Psoas muscle (tissue), 8 donors: ENCODE data around the gene PKNOX2. TPM values are rescaled to one million over a fixed set of nuclear protein-coding genes. Genes with fewer than 3 reads are reported as not detected.

ENCODE experiments used
- ATAC-seq, 4 donors: fragments of 200-7000 bp; cut with Tn5 transposase; one replicate each; pipeline ENCODE4 v1.9.1; 2020; ENCODE audit warnings: moderate library complexity in 3 of 4, mild to moderate bottlenecking in 2 of 4
- DNase-seq, 2 donors: peaks; one replicate each; pipeline ENCODE4 v3.0.0-alpha.2; 2020
- H3K27ac ChIP-seq: fragments of 200-600 bp; one replicate; pipeline ENCODE4 v1.8.0; 2022
- H3K27me3 ChIP-seq, 3 donors: fragments of 200-600 bp in 1 of 3; one replicate each; pipeline versions ENCODE4 v1.6.1 to v1.8.0; 2013 to 2022; ENCODE audit warnings: low read length in 2 of 3, mild to moderate bottlenecking in 2 of 3, moderate library complexity in 1 of 3; ENCODE audit not compliant: insufficient read depth in 3 of 3
- H3K36me3 ChIP-seq, 2 donors: fragments of 200-600 bp in 1 of 2; one replicate each; pipeline versions ENCODE4 v1.6.1 to v1.8.0; 2013 to 2022; ENCODE audit warnings: low read depth in 1 of 2, mild to moderate bottlenecking in 1 of 2, moderate library complexity in 1 of 2; ENCODE audit not compliant: insufficient read depth in 1 of 2
- H3K4me1 ChIP-seq: fragments of 200-600 bp; one replicate; pipeline ENCODE4 v1.8.0; 2022
- H3K4me3 ChIP-seq: fragments of 200-600 bp; one replicate; pipeline ENCODE4 v1.8.0; 2022; ENCODE audit warnings: mild to moderate bottlenecking
- H3K9me3 ChIP-seq: fragments of 200-600 bp; one replicate; pipeline ENCODE4 v1.8.0; 2022
- whole genome bisulfite sequencing, 3 donors: extraction: QIAGEN DNeasy Blood & Tissue Kit; methylation state at CpG; one replicate each; pipeline versions ENCODE4 v1.1.6 to v1.1.7; 2013; 5-methylcytosine and 5-hydroxymethylcytosine counted together
- intact Hi-C, 2 donors: fragments of 100-400 bp; cut with DNase I; formaldehyde crosslinking; loops; one replicate each; pipeline versions ENCODE4 v1.11.0 to v1.14.2; 2022
- polyA plus RNA-seq, 3 donors: library from polyadenylated mRNA; stranded (reverse); fragments of 200-250 nt; gene quantifications; one replicate each; pipeline ENCODE4 v1.2.3, GENCODE V29; 2013
- total RNA-seq, 4 donors: library from RNA; stranded (reverse); fragmentation: NEBNext Ultra II Directional in 2 of 4; extraction: Animal tissue kit (Norgen Biotek cat#: 25700) in 2 of 4; gene quantifications; one replicate each; pipeline versions ENCODE4 v1.2.1 to v1.2.4, GENCODE V29; 2021 to 2023
- TF ChIP-seq, protein P1 (sequence below): fragments of 200-600 bp; IDR thresholded peaks from one replicate; pipeline ENCODE4 v1.8.0; 2022; ENCODE audit warnings: antibody characterized with exemption
- donor health status: healthy with polysubstance abuse.
- donor health status: DM: no; HTN: no; CAD: no; lungs with moderate emphysema.
- donor health status: Bipolar disorder and iron deficiency.
- donor health status: healthy.
- donor health status: DM: yes; HTN: yes; CAD: no.
- donor health status: DM: no; HTN: no; CAD: no.
- donor health status: DM: no; HTN: no; CAD: no.
- donor health status: DM: yes; HTN: yes; CAD: no.

PKNOX2 gene
- total and polyA plus RNA-seq, 7 donors = 1.8 to 30.5 (median 14.5) TPM

DNA sequence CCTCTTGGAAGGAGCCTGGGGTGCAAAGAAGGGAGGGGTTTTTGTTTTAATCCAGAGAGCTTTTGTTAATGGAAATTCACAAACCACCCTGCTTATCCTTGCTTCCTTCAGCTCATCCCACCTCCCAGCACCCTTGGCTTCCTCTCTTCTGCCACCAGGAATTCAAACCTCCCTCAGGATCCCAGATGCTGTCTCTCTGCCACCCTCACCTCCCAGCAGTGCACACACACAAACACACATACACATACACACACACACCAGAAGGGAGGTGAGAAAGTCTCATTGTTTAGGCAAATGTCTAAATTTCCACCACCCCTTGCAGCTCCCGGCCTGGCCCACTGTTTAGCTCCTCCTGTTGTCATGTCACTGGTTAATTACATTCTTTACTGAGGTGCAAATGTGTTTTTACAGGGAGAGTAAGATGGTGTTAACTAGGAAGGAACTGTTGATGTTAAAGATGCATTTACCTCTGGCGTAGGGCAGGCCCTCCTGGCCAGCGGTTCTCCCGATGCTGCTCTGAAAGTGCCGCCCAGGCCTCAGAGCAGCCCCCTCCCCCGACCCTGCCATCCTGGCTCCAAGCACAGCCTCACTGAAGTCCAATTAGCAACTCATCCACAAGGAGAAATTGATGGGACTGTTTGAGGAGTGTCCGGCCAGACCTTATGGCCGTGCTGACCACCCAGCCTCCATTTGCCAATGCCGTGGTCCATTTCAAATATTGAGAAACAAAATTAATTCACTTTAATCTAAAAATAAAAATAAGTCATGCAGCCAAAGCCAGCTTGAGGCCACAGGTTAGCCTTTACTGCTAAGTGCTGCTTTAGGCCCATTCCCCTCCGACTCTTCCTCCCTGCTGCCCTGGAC lies 166.1 kb downstream of the PKNOX2 start:
- DNase-seq = no peak

DNA sequence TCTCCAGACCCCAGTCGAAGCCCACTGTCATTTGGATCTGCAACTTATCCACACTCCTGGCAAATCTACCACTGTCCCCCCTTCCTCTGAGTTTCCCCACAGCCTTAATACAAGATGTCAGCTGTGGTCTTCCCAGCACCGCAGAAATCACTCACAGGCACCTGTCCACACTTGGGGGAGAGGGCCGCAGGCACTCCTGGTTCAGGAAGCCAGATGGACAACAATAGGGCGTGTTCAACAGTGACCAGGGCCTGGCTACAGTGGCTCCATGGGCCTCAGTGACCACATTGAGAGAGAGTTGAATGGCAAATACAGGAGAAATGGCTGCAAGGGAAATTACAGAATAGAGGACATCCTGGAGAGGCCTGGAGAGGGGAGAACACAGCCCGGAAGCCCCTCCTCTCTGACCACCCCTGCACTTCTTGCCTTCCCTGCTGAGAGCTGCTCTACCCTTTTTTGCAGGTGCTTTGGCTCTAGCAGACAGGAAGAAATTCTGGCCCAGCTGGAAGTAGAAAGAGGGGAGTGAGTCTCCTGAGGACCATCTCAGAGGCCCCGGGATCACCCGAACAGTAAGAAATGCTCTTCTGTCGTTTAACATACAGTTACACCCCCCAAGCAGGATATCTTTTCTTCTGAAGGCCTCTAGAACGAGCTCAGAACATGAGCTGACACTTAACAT lies 166.9 kb downstream of the PKNOX2 start:
- intact Hi-C loops = no loop called here
- Histone ChIP-seq H3K4me3 (no peak overlapping the region), H3K9me3 (no peaks in the 10 kb centered on the region), H3K27me3 (no peaks in the 10 kb centered on the region), H3K27ac (no peak overlapping the region), H3K4me1 (no peaks in the 10 kb centered on the region), H3K36me3 (no peaks in the 10 kb centered on the region)
- no peak for DNase-seq
- 68 to 70% (median 70%) methylated on average over 9 of the region's 9 CpGs for WGBS, 3 donors
- TF ChIP-seq, protein P1, sequence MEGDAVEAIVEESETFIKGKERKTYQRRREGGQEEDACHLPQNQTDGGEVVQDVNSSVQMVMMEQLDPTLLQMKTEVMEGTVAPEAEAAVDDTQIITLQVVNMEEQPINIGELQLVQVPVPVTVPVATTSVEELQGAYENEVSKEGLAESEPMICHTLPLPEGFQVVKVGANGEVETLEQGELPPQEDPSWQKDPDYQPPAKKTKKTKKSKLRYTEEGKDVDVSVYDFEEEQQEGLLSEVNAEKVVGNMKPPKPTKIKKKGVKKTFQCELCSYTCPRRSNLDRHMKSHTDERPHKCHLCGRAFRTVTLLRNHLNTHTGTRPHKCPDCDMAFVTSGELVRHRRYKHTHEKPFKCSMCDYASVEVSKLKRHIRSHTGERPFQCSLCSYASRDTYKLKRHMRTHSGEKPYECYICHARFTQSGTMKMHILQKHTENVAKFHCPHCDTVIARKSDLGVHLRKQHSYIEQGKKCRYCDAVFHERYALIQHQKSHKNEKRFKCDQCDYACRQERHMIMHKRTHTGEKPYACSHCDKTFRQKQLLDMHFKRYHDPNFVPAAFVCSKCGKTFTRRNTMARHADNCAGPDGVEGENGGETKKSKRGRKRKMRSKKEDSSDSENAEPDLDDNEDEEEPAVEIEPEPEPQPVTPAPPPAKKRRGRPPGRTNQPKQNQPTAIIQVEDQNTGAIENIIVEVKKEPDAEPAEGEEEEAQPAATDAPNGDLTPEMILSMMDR = no peak
- no peak for ATAC-seq

More for the DNA sequence above, 166.1 kb downstream of the PKNOX2 start:
- Histone ChIP-seq H3K4me1 (no peaks in the 10 kb centered on the region), H3K36me3 (no peaks in the 10 kb centered on the region), H3K9me3 (no peaks in the 10 kb centered on the region), H3K4me3 (no peak overlapping the region), H3K27ac (no peak overlapping the region), H3K27me3 (no peaks in the 10 kb centered on the region)
- intact Hi-C loops = no loop called here
- 92 to 95% (median 94%) methylated on average over 10 of the region's 10 CpGs for WGBS, 3 donors
- TF ChIP-seq, protein P1 = no peak
- ATAC-seq = no peak

DNA sequence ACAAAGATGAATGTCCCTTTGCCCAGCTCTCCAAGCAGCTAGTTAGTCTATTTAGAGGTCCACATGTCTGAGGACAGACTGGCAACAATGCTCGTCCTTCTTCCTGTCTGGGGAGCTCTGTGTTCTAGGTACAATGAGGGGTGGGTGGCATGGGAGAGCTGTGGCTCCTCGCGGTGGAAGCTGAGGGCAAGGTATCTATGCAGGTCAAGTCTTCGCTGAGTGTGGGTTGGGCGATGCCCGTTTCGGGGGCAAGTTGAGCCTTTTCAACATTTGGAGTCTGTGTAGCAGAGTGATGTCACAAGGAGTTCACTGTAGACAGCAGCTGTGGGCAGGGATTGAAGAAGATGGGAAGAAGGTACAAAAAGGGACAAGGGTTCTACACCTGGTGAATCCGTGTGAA lies 168.3 kb downstream of the PKNOX2 start:
- Histone ChIP-seq H3K36me3 (peaks cover 0 to 3% of the 10 kb centered on the region in 2 donors), H3K4me1 (no peaks in the 10 kb centered on the region), H3K9me3 (no peaks in the 10 kb centered on the region), H3K27ac (no peak overlapping the region), H3K4me3 (no peak overlapping the region), H3K27me3 (no peaks in the 10 kb centered on the region)
- intact Hi-C loops = no loop called here
- ATAC-seq (no peak), DNase-seq (no peak)
- TF ChIP-seq, protein P1 = no peak
- 87 to 94% (median 93%) methylated on average over 8 of the region's 8 CpGs for WGBS, 3 donors

DNA sequence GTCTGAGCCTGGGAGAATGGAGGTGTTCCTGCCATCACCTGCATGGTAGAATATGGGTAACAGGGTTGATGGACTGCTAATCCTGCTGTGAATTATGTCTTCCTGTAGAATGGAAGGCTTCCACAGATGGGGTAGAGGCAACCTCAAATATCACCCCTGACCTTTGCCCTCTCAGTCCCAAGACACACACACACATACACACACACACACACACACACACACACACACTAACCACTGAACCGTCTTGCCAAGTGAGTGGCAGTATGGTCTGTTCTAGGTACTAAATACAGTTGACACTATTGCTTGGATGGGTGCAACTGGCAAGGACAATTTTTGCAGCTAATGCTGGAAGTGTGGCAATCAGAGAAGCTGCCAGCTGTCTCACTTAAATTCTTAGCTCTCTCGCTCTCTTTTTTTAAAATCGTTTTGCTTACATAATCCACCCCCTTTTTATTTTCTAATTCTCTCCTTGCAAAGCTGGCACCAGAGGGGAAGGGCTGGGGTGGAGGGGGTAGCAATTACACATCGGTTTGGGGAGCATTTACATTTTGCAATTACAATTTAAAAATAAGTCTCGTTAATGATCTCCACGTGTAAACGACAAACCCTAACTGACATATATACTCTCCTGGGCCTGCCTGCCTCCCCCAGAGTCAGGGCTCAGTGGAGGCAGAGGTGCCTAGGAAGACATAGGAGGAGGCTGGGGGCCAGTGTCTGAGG lies 169.0 kb downstream of the PKNOX2 start:
- TF ChIP-seq, protein P1 = no peak
- Histone ChIP-seq H3K4me1 (no peaks in the 10 kb centered on the region), H3K27ac (no peak overlapping the region), H3K4me3 (no peak overlapping the region), H3K36me3 (peaks cover 0 to 3% of the 10 kb centered on the region in 2 donors), H3K27me3 (no peaks in the 10 kb centered on the region), H3K9me3 (no peaks in the 10 kb centered on the region)
- ATAC-seq (no peak), DNase-seq (no peak)
- 62 to 70% (median 65%) methylated on average over 7 of the region's 7 CpGs for WGBS, 3 donors
- intact Hi-C loops = no loop called here
